K562 (cell line): Measurements from ENCODE around the gene SEC61A1. TPM values are rescaled to one million over a fixed set of nuclear protein-coding genes. Genes with fewer than 3 reads are reported as not detected.

Experiments
- ATAC-seq: fragments of 200-7000 bp; cut with Tn5 transposase; 3 replicates; pipeline ENCODE4 v1.9.1; 2020; ENCODE audit warnings: moderate library complexity
- BruUV-seq: library from RNA; stranded (reverse); fragments of 400-500 nt; replicated peaks from 2 replicates; lab custom pipeline; 2021; lab: Mats Ljungman, UMichigan
- CTCF ChIA-PET: fragments of 300-600 bp; formaldehyde crosslinking; extraction: SDS; loops from one replicate; lab custom pipeline; 2021; ENCODE audit warnings: low intra/inter-chr PET ratio; lab: Yijun Ruan, JAX
- POLR2A ChIA-PET: fragments of 300-600, 350-650 bp; sonication (Branson Sonifier 250); formaldehyde crosslinking; extraction: SDS; loops from one replicate; lab custom pipeline; 2021; ENCODE audit warnings: antibody characterized with exemption, inconsistent platforms; lab: Yijun Ruan, JAX
- DNase-seq, 4 experiments: peaks; one replicate each; pipeline versions ENCODE4 v3.0.0 to v3.0.0-alpha.2; 2011 to 2018; ENCODE audit warnings: low spot score in 3 of 4, mixed read lengths in 3 of 4; ENCODE audit errors: extremely low read depth in 1 of 4
- FAIRE-seq: peaks from 2 replicates; lab custom pipeline; 2011; peaks lifted over from hg19 to GRCh38; lab: Jason Lieb, UNC
- H2AFZ ChIP-seq: 2 replicates; pipeline ENCODE4 v1.6.0; 2011; ENCODE audit warnings: low read depth, low read length, control low read depth, inconsistent platforms
- H3K27ac ChIP-seq: fragments of 200-600 bp; 3 replicates; pipeline ENCODE4 v1.8.0; 2011; ENCODE audit warnings: low read depth, mild to moderate bottlenecking, control low read depth, inconsistent platforms, low read length, moderate library complexity, mixed read lengths; ENCODE audit errors: extremely low read depth
- H3K27me3 ChIP-seq, 2 experiments: fragments of 300-600 bp in 1 of 2; 2 replicates in 1 of 2; 3 replicates in 1 of 2; pipeline versions ENCODE4 v1.6.0 to v1.8.0; 2011; ENCODE audit warnings: inconsistent platforms in 2 of 2, low read length in 2 of 2, mild to moderate bottlenecking in 1 of 2, mixed read lengths in 1 of 2, moderate library complexity in 1 of 2; ENCODE audit not compliant: control insufficient read depth in 2 of 2, insufficient read depth in 2 of 2
- H3K36me3 ChIP-seq: fragments of 300-600 bp; 3 replicates; pipeline ENCODE4 v1.8.0; 2011; ENCODE audit warnings: mild to moderate bottlenecking, low read length, inconsistent platforms; ENCODE audit not compliant: control insufficient read depth, insufficient read depth
- H3K4me1 ChIP-seq, 2 experiments: fragments of 200-600 bp in 1 of 2; replicated peaks in 1 of 2; 2 replicates in 1 of 2; 3 replicates in 1 of 2; pipeline versions ENCODE4 v1.5.1 to v1.8.0; 2011; ENCODE audit warnings: inconsistent platforms in 2 of 2, low read length in 2 of 2, mild to moderate bottlenecking in 1 of 2, mixed read lengths in 1 of 2, moderate library complexity in 1 of 2; ENCODE audit not compliant: control insufficient read depth in 2 of 2, insufficient read depth in 2 of 2
- H3K4me2 ChIP-seq: 2 replicates; pipeline ENCODE4 v1.6.1; 2011; ENCODE audit warnings: low read length, control low read depth, inconsistent platforms, mixed read lengths; ENCODE audit not compliant: insufficient read depth
- H3K4me3 ChIP-seq: fragments of 200-600 bp; sonication (generic), shearing (Covaris generic); 2 replicates; pipeline ENCODE4 v1.5.1; 2016; ENCODE audit warnings: control low read depth, inconsistent platforms
- H3K79me2 ChIP-seq: fragments of 200-600 bp; 3 replicates; pipeline ENCODE4 v1.8.0; 2011; ENCODE audit warnings: low read length, inconsistent platforms; ENCODE audit not compliant: control insufficient read depth, insufficient read depth
- H3K9ac ChIP-seq, 2 experiments: 2 replicates each; pipeline versions ENCODE4 v1.6.0 to v1.6.1; 2011; ENCODE audit warnings: low read depth in 2 of 2, low read length in 2 of 2, control low read depth in 1 of 2, inconsistent platforms in 1 of 2, mild to moderate bottlenecking in 1 of 2, mixed read lengths in 1 of 2; ENCODE audit not compliant: insufficient read depth in 1 of 2
- H3K9me1 ChIP-seq: one replicate; pipeline ENCODE4 v1.6.0; 2011; ENCODE audit warnings: inconsistent platforms, mild to moderate bottlenecking, low read length, moderate library complexity; ENCODE audit not compliant: control insufficient read depth, insufficient read depth
- H3K9me3 ChIP-seq: replicated peaks from 2 replicates; pipeline ENCODE4 v1.5.1; 2011; ENCODE audit warnings: low read depth, low read length, inconsistent platforms; ENCODE audit not compliant: control insufficient read depth, insufficient read depth
- H4K20me1 ChIP-seq: replicated peaks from 2 replicates; pipeline ENCODE4 v1.6.1; 2011; ENCODE audit warnings: low read length, inconsistent platforms, mixed read lengths; ENCODE audit not compliant: control insufficient read depth, insufficient read depth
- DDX20 ChIP-seq: fragments of 450-650 bp; IDR thresholded peaks from 2 replicates; pipeline ENCODE4 v1.6.1; 2016; ENCODE audit warnings: missing genetic modification characterization, low read depth, mild to moderate bottlenecking, missing compliant biosample characterization, moderate library complexity
- EP300 ChIP-seq: IDR thresholded peaks from 2 replicates; pipeline ENCODE4 v1.6.1; 2012; ENCODE audit warnings: low read length, improper control_type of control experiment
- HMGXB4 ChIP-seq: sonication (generic); formaldehyde crosslinking; IDR thresholded peaks from 2 replicates; pipeline ENCODE4 v1.8.1; 2023; ENCODE audit warnings: mild to moderate bottlenecking, missing genetic modification reagents
- TBP ChIP-seq: optimal IDR thresholded peaks from 2 replicates; pipeline ENCODE3; 2011; ENCODE audit warnings: low read depth, low read length, improper control_type of control experiment
- TEAD2 ChIP-seq: fragments of 450-650 bp; IDR thresholded peaks from 2 replicates; pipeline ENCODE4 v1.6.1; 2016; ENCODE audit warnings: missing genetic modification characterization, control low read depth, missing compliant biosample characterization
- ZNF76 ChIP-seq: fragments of 250-450 bp; sonication (Bioruptor Pico); IDR thresholded peaks from 2 replicates; pipeline ENCODE4 v1.4.0; 2020; ENCODE audit warnings: mild to moderate bottlenecking, moderate library complexity, borderline replicate concordance
- WGBS: fragments of 100-300 bp; shearing (Covaris generic); methylation state at CpG from one replicate; pipeline ENCODE4 v1.1.6; 2016; ENCODE audit warnings: low coverage, mixed read lengths; ENCODE audit not compliant: insufficient coverage; ENCODE audit errors: missing lambda C conversion rate; 5-methylcytosine and 5-hydroxymethylcytosine counted together
- in situ Hi-C: fragments of 300-500 bp; cut with MboI; formaldehyde crosslinking; loops from 4 replicates; pipeline ENCODE4 v1.15.0; 2018; ENCODE audit warnings: inconsistent platforms, mixed read lengths
- intact Hi-C: fragments of 100-400 bp; cut with micrococcal nuclease; formaldehyde crosslinking; loops from 2 replicates; pipeline ENCODE4 v1.14.2; 2022
- polyA plus RNA-seq, 8 experiments: library from polyadenylated mRNA; depleted of rRNA in 4 of 8; stranded (reverse) in 5 of 8; unstranded in 3 of 8; fragments of >200 nt; fragmentation: Nextera tagmentation in 2 of 8; fragmentation: Illumina TruSeq in 1 of 8; extraction: Ambion mirVana in 2 of 8; extraction: Trizol in 1 of 8; gene quantifications; 2 replicates each; pipeline versions ENCODE4 v1.2.1 to v1.2.3, GENCODE V29; 2011 to 2014; ENCODE audit warnings: inconsistent platforms in 1 of 8, missing spikeins in 1 of 8
- total RNA-seq, 7 experiments: library from RNA; depleted of rRNA in 6 of 7; stranded (reverse); fragments of >200 nt in 6 of 7; fragmentation: Illumina TruSeq in 2 of 7; extraction: Trizol in 2 of 7; gene quantifications; 2 replicates each; pipeline versions ENCODE4 v1.2.1 to v1.2.3, GENCODE V29; 2011 to 2021; ENCODE audit warnings: low replicate concordance in 1 of 7

The SEC61A1 gene
- total and polyA plus RNA-seq, 9 of the 15 experiments (the other 6 are each of a cell fraction or from before 2014, with no cell fraction given), result 1.9 to 140 (median 79.1) TPM

GRCh38 chr3:128014548-128014947 lies 37.7 kb upstream of the SEC61A1 start:
- H3K9ac ChIP-seq, result no peak overlapping the region
- H4K20me1 ChIP-seq, result no peaks in the 10 kb centered on the region
- peaks cover 0 to 16% of the 10 kb centered on the region in 2 experiments; a peak in 2 of 5 replicates for H3K4me1 ChIP-seq
- no peaks in the 10 kb centered on the region for H3K9me1 ChIP-seq
- TF ChIP-seq HMGXB4 (no peak), TBP (no peak), TEAD2 (no peak), DDX20 (no peak), EP300 (no peak), ZNF76 (CRISPR knock-in tag) (no peak)
- TF ChIP-seq, all 486 proteins: peak for 0
- no peak for DNase-seq
- CTCF ChIA-PET, result no interaction called here
- H3K4me3 ChIP-seq, result no peak overlapping the region
- H3K27ac ChIP-seq, result no peak overlapping the region
- no peaks in the 10 kb centered on the region; a peak in 1 of 5 replicates for H3K27me3 ChIP-seq
- no peak for FAIRE-seq
- intact Hi-C loops (no loop called here), in situ Hi-C loops (no loop called here)
- POLR2A ChIA-PET, result no interaction called here
- H3K36me3 ChIP-seq, result no peaks in the 10 kb centered on the region
- no peaks in the 10 kb centered on the region for H3K9me3 ChIP-seq
- BruUV-seq, result no TSS peak
- no peak overlapping the region for H3K4me2 ChIP-seq
- WGBS, result 17% methylated on average over 3 of the region's 3 CpGs
- H2AFZ ChIP-seq, result no peak overlapping the region
- no peaks in the 10 kb centered on the region for H3K79me2 ChIP-seq
- no peak for ATAC-seq
